Medulla oblongata (tissue), 1 donor: ENCODE measurements around the gene GTF3C4.

Source experiments
- DNase-seq: peaks from one replicate; pipeline ENCODE4 v3.0.0-alpha.2; 2015; ENCODE audit errors: extremely low spot score

GTF3C4 gene

DNA sequence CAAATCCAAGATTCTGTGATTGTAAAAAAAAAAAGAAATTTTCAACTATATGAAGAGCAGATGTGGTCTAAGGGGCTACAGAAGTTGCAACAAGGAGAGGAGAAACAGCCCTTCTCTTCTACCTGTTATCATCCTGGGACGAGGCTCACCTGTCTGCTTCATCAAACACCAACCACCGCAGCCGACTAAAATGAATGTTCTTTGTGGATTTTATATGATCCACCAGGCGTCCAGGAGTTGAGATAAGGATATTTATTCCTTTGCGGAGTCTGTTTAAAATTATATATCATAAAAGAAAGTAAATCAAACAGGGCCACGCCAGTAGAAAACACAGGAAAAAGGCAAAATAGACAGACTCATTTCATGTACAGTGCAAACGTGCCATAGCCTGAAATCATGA lies 22.0 kb upstream of the GTF3C4 start:
- no peak for DNase-seq

GRCh38 chr9:132648685-132649084 lies 21.6 kb upstream of the GTF3C4 start:
- no peak for DNase-seq

DNA sequence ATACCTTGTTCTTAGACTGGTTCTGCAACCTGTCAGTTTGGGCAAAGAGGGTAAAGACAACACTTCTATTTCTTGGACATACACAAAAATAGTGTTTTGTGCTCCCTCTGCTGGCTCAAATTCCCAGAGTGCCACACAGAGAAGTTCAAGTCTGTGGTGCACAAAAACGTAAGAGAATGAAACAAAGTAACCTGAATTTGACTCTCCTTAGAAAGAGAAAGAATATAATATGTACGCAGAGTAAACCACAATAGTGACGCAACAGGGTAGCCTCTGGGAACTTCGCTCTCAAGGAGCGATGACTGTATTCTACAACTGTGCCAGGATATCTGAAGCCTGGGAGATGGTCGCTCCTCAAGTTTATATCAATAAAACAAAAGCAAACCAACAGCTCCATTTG lies 19.0 kb upstream of the GTF3C4 start:
- no peak for DNase-seq

- DNase-seq, result no peak
These were observed 14.0 kb upstream of the GTF3C4 start for GRCh38 chr9:132656299-132656698.

DNA sequence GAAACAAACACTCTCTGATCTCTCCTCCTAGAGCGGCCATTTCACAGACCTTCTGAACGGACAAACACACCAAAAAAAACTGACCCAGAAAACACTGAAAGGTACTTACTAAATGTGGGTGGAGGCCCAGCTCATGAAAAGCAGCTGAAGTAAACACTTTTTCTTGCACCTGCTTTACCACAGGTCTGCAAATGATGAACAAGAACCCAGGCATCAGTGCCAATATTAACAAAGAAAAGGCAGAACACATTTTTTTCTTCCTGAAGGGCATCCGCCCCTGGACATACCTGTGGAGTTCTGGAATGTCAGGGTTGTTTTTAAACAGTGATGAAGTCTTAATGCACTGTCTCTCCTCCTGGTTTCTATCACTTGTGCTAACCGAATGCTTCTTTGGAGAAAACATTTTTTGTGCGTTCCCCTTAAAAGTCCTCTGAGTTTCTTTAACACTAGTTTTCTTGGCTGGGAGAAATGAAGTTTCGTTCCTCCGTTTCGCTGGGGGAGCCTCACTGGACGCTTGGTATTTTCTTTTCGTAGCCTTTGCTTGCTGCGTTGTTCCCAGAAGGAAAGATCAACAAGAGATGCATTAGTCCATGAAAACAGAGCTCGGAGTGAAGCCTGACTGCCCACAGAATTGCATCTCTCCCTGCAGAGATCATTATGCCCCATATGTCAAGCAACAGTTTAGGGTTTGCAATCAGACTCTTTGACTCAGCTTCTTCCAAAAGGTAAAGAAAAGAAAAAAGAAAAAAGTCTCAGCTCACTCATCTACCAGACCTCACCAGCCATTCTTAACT lies 7.9 kb upstream of the GTF3C4 start:
- no peak for DNase-seq

- DNase-seq, result no peak
These were observed 7.1 kb upstream of the GTF3C4 start for GRCh38 chr9:132663117-132663516.

DNA sequence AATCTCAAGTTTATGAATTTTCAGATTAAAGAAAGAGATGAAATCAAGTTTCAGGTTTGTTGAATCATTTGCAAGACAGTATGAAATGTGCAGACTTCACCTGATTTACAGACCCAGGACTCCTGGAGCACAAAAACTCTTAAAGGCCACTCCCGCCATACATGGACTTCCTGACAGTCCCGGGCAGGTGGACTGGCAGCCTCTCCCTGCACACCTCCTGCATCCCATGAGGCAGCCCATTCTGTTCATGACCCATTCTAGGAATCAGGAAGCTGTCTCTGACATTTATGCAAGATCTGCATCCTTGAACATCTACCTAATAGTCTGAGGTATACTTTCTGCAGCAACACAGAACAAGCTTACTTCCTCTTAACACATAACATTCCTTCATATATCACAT lies 6.4 kb upstream of the GTF3C4 start:
- DNase-seq, result no peak

- no peak for DNase-seq
These were observed 956 bp upstream of the GTF3C4 start for GRCh38 chr9:132669319-132669697.

DNA sequence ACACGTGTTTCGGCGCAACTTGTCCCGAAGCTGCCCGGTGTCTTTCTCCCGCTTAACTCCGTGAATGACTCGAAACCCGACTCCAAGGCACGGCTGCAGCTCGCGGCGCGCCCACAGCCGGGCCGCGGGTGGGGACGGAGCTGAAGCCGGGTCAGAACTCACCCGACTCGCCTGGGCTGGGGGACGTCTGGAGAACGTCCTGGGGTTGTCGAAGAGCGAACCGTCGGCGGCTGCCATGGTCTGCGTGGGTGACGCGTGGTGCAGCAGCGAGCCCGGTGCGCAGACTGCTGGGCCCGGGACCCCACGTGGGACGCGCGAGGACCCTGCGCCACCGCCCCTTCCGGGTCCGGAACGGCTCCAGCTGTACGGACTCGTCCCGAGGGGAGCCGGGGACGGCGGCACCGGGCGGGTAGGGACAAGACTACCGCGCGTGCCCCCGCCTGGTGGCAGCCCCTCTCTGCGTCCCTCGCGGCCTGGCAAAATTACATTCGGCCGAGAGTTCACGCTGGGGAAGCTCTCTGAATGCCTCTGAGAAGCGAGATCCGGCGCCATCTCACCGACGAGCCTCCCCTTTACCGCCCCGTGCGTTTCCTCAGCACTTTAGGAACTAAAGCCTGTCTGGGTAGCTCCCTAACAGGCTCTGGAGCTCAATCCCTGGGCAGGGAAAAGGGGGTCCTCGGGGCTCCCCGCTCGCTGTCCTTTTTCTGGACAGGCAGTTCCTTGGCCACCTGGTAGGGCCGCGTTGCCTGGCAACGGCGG lies 387 bp upstream of the GTF3C4 start, which contains the start of gene DDX31:
DDX31 (minus strand) TSS at position 286 of the 759 bp plus-strand sequence; CDS start at position 237, 49 bp downstream.
- peak; percentile 85 for DNase-seq

- DNase-seq, result no peak
These were observed 1.6 kb downstream of the GTF3C4 start for GRCh38 chr9:132671620-132672412.

DNA sequence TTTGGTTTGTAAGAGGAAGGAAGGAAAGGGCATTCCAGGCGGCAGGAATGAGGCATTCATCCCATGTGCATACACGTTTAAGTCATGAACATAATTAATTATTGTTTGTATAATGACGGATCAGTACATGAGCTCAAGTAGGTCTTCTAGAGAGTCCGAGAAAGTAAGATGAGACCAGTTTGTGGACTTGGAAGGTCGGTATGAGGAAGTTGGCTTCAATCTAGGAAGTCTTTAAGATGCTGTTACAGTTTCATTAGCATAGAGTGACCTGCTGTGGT lies 2.1 kb downstream of the GTF3C4 start:
- no peak for DNase-seq

DNA sequence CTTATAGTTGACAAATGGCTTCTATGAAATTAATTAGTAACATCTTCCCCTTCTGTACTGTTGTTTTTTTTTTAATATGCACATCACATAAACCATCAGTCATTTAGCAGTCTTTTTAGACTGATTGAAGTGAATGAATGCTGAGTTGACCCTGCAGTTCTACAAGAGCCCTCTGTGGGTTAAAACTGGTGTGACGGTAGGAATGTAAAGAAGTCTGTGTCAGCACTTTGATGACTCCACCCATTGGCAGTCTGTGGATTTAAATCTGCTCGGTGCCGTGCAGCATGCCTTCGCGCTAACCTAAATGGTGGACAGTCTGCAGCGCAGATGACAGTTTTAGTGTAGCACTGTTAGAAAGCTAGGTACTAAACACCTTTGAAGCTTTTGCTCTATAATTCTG lies 3.1 kb downstream of the GTF3C4 start:
- no peak for DNase-seq

DNA sequence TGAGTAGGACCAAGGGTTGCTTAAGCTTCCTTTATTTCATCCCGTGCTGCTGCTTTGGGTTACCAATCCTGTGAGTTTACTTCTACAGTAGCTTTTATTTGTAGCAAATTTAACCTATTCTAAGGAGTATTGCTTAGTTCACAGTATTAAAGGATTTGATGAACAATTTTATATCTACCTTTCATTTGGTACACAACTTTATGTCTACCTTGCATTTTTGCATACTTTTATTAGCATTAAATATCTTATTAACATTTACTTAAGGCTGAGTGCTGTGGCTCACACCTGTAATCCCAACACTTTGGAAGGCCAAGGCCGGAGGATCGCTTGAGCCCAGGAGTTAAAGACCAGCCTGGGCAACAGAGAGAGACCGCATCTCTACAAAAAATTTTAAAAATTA lies 4.2 kb downstream of the GTF3C4 start:
- DNase-seq, result no peak

DNA sequence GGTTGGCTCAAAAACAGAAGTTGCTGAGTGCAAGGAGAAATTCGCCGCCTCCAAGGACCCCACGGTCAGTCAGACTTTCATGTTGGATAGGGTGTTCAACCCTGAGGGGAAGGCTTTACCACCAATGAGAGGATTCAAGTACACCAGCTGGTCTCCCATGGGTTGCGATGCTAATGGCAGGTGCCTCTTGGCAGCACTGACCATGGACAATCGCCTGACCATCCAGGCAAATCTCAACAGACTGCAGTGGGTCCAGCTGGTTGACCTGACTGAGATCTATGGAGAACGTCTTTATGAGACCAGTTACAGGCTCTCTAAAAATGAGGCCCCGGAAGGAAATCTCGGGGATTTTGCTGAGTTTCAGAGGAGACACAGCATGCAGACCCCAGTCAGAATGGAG lies 7.7 kb downstream of the GTF3C4 start:
- no peak for DNase-seq

- no peak for DNase-seq
These were observed 9.8 kb downstream of the GTF3C4 start for GRCh38 chr9:132679946-132680625.

- DNase-seq, result no peak
These were observed 11.3 kb downstream of the GTF3C4 start for GRCh38 chr9:132681561-132681960.

GRCh38 chr9:132683873-132684272 lies 13.6 kb downstream of the GTF3C4 start:
- no peak for DNase-seq

DNA sequence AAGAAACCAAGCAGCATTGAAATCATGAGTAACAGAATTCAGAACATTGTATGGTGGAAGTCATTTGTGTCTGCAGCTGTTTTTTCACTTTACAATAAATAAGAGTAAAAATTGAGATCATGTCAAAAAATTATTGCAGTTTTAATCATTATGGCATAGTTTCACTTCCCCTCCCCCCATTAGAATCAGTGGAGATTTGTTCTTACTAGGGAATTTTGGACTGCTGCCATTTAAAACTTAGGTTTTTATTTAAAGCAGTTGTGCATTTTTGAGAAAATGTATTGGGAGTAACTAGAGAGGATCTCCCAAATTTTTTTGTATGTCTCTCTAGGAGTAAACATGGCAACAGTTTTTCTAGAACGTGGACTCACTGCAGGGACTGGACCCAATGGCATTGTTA lies 20.4 kb downstream of the GTF3C4 start:
- no peak for DNase-seq

GRCh38 chr9:132694144-132694543 lies 23.9 kb downstream of the GTF3C4 start:
- no peak for DNase-seq

DNA sequence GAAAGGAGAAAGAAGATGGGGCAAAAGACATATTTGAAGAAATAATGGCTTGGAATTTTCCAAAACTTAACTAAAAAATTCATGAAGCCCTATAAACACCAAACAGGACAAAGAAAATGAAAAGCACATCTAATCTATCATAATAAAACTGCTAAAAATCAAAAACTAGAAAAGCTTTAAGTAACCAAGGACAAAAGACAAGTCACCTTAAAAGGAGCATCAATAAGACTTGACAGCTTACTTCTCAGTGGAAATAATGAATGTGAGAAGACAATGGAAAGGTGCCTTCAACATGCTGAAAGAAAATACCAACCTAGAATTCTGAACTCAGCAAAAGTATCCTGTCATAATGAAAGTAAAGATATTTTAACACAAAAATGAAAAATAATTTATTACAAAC lies 27.0 kb downstream of the GTF3C4 start:
- no peak for DNase-seq

DNA sequence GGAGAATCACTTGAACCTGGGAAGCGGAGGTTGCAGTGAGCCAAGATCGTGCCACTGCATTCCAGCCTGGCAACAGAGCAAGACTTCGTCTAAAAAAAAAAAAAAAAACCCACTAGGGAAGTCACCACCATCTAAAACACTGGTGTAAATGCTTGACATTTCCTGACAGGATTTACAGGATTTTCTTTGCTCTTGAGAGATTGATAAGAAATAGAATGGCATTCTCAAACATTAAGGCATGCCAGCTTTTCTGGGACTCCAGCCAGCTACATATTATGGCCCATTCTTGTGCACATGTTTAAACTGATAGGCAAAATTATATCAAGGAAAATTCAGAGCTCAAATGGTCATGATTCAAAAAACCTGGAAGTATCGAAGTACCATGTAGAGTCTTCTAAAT lies 28.7 kb downstream of the GTF3C4 start:
- DNase-seq, result no peak

DNA sequence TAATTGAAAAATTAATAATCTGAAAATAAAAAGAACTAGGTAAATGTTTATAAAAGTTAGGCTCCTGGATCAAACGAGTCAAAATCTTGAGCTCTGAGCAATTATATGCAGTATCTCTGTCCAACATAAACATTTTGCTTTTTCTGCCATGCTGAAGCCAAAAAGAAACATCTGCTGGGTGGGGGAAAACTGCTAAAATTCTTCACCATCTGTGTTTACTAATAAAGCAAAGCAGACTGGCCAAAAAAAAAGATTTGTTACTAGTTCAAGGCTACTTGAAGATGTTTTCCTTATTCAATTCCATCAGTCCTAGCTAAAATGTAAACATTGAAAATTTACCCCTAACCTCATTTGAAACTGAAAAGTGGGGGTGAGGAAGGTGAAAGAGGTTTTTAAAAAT lies 29.7 kb downstream of the GTF3C4 start:
- no peak for DNase-seq
